Measurements from ENCODE around the gene RAP1GAP. TPM values are rescaled to one million over a fixed set of nuclear protein-coding genes. Genes with fewer than 3 reads are reported as not detected.

The RAP1GAP gene
- total RNA-seq, 1 experiment from 2014 or later: 13.4 TPM

DNA sequence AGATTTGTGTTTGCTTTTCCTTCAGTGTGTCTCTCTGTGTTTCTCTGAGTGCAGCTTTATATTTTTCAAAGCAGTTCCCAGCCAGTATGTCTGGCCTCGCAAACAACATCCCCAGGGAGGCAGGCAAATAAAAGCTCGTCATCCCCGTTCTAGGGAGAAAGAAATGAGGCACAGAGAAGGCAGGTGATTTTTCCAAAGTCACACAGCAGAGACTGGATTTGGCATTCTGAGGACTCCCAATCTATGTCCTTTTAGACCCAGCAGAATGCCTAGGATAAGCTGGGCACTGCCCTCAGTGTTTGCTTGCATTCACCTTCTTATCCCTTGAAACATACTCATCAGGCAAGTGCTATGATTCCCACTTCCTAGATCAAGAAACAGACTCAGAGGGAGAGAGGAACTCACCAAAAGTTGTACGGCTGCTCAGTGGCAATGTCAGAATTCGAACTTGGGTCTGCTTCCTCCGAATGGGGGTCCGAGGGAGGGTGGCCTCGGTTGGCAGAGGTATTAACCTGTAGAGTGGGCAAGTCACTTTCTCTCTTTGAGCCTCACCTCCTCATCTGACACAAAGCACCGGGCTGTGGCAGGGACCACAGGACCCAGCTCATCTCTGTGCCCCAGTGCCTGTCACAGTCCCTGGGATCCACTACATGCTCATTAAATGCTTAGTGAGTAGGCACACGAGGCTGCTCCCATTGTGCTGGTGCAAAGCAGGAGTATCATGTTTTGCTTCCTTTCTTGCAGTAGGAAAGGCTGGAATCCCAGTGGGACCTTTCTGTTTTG is 4.2 kb downstream of the RAP1GAP start:
- no peak overlapping the region for H3K27ac ChIP-seq (ENCODE audit: low read depth, low read length)
- no peaks in the 10 kb centered on the region for H3K9me3 ChIP-seq (ENCODE audit: control insufficient read depth in 1 of 2, insufficient read depth in 1 of 2, low read depth in 1 of 2, low read length in 2 of 2)
- H2AFZ ChIP-seq (ENCODE audit: low read depth, low read length, poor library complexity, severe bottlenecking): no peak overlapping the region
- no peak overlapping the region for H3K9ac ChIP-seq (ENCODE audit: low read length)
- ChIA-PET RAD21 (ENCODE audit: low non-redundant PET in 1 of 2, low total read pairs in 2 of 2, uncharacterized antibody in 2 of 2, unreplicated experiment in 2 of 2) (no interaction called here), CTCF (no interaction called here), POLR2A (no interaction called here)
- ATAC-seq: no peak
- no peaks in the 10 kb centered on the region for H3K79me2 ChIP-seq (ENCODE audit: insufficient read depth, low read length)
- BruUV-seq (replicated peaks): no TSS peak
- intact Hi-C loops (cut with micrococcal nuclease): no loop called here
- no peaks in the 10 kb centered on the region for H4K20me1 ChIP-seq (ENCODE audit: insufficient read depth)
- DNase-seq (ENCODE audit: low read depth, low spot score): no peak
- peaks cover 0 to 7% of the 10 kb centered on the region in 2 experiments; a peak in 1 of 4 replicates for H3K4me1 ChIP-seq (ENCODE audit: control insufficient read depth in 1 of 2, insufficient read depth in 2 of 2, low read length in 2 of 2)
- no peak for TF ChIP-seq SRF (IDR thresholded peaks at IDR 0.05; ENCODE audit: low read depth)
- no peak for TF ChIP-seq TCF7L2 (IDR thresholded peaks at IDR 0.05; ENCODE audit: borderline replicate concordance, extremely low read depth, insufficient read depth, insufficient read length)
- no peak for TF ChIP-seq JUND (IDR thresholded peaks at IDR 0.05)
- no peak for TF ChIP-seq ZBTB33 (IDR thresholded peaks at IDR 0.05; ENCODE audit: extremely low read depth, insufficient replicate concordance, low read length)
- no peak for TF ChIP-seq SIN3A (IDR thresholded peaks at IDR 0.05; ENCODE audit: low read depth)
- TF ChIP-seq CTCF (IDR thresholded peaks at IDR 0.05 in 2 of 3, conservative IDR thresholded peaks at IDR 0.05 in 1 of 3; ENCODE audit: borderline replicate concordance in 1 of 3, insufficient read depth in 1 of 3, low read depth in 2 of 3, low read length in 2 of 3): no peak
- TF ChIP-seq YY1 (IDR thresholded peaks at IDR 0.05; ENCODE audit: extremely low read depth, insufficient replicate concordance, low read depth, low read length): no peak
- no peak for TF ChIP-seq ATF3 (IDR thresholded peaks at IDR 0.05)
- no peak for TF ChIP-seq ELF1 (IDR thresholded peaks at IDR 0.05; ENCODE audit: borderline replicate concordance, low read depth)
- H3K36me3 ChIP-seq (ENCODE audit: control insufficient read depth in 1 of 2, insufficient read depth in 2 of 2, low read length in 2 of 2): no peaks in the 10 kb centered on the region
- H3K4me3 ChIP-seq (replicated peaks in 1 of 2; ENCODE audit: low read depth in 1 of 2, low read length in 2 of 2): no peak overlapping the region
- no peaks in the 10 kb centered on the region for H3K9me2 ChIP-seq (ENCODE audit: insufficient read depth)
- H3K4me2 ChIP-seq (ENCODE audit: low read length): no peak overlapping the region
- no peaks in the 10 kb centered on the region for H3K27me3 ChIP-seq (ENCODE audit: insufficient read depth, low read length)

Measured in HCT116 (cell line).